IMR-90 (cell line): ENCODE results near the gene PCED1A. TPM values are rescaled to one million over a fixed set of nuclear protein-coding genes. Genes with fewer than 3 reads are reported as not detected.

Source experiments
- ATAC-seq: fragments of 200-7000 bp; cut with Tn5 transposase; 2 replicates; pipeline ENCODE4 v1.9.1; 2020; ENCODE audit warnings: low read depth, mild to moderate bottlenecking, moderate library complexity
- BruUV-seq: library from RNA; stranded (reverse); fragments of 400-500 nt; replicated peaks from 2 replicates; lab custom pipeline; 2021; lab: Mats Ljungman, UMichigan
- CTCF ChIA-PET: fragments of 300-600 bp; formaldehyde crosslinking; extraction: SDS; loops from one replicate; lab custom pipeline; 2021; ENCODE audit warnings: antibody characterized with exemption; lab: Yijun Ruan, JAX
- POLR2A ChIA-PET: fragments of 300-600 bp; sonication (Branson Sonifier 250); formaldehyde crosslinking; loops from one replicate; lab custom pipeline; 2022; ENCODE audit warnings: antibody characterized with exemption; ENCODE audit not compliant: unreplicated experiment; lab: Charles Lee
- DNase-seq: peaks from one replicate; pipeline ENCODE4 v3.0.0; 2013
- H2AFZ ChIP-seq: replicated peaks from 2 replicates; pipeline ENCODE3; 2013; ENCODE audit warnings: low read length, mild to moderate bottlenecking; ENCODE audit not compliant: poor library complexity
- H2AK5ac ChIP-seq: 2 replicates; pipeline ENCODE4 v1.6.1; 2013; ENCODE audit warnings: low read depth, low read length, inconsistent platforms
- H2AK9ac ChIP-seq: replicated peaks from 2 replicates; pipeline ENCODE3; 2013; ENCODE audit warnings: mild to moderate bottlenecking, low read depth, low read length, moderate library complexity; ENCODE audit not compliant: poor library complexity
- H2BK120ac ChIP-seq: 2 replicates; pipeline ENCODE4 v1.6.1; 2013; ENCODE audit warnings: low read depth, low read length, inconsistent platforms
- H2BK15ac ChIP-seq: 3 replicates; pipeline ENCODE4 v1.6.1; 2013; ENCODE audit warnings: low read depth, low read length, inconsistent platforms
- H2BK20ac ChIP-seq: 2 replicates; pipeline ENCODE4 v1.6.1; 2013; ENCODE audit warnings: low read depth, mild to moderate bottlenecking, inconsistent platforms, low read length, moderate library complexity
- H2BK5ac ChIP-seq: 2 replicates; pipeline ENCODE4 v1.6.1; 2013; ENCODE audit warnings: mild to moderate bottlenecking, low read depth, low read length, inconsistent platforms; ENCODE audit not compliant: poor library complexity, severe bottlenecking
- H3K14ac ChIP-seq: replicated peaks from 2 replicates; pipeline ENCODE4 v1.6.1; 2013; ENCODE audit warnings: low read depth, low read length, inconsistent platforms
- H3K18ac ChIP-seq: 2 replicates; pipeline ENCODE4 v1.6.1; 2013; ENCODE audit warnings: low read depth, low read length, control low read depth
- H3K23ac ChIP-seq: 2 replicates; pipeline ENCODE4 v1.6.1; 2013; ENCODE audit warnings: low read depth, low read length, inconsistent platforms
- H3K27ac ChIP-seq: 2 replicates; pipeline ENCODE4 v1.5.1; 2013; ENCODE audit warnings: mild to moderate bottlenecking, control low read depth, low read length; ENCODE audit not compliant: insufficient read depth
- H3K27me3 ChIP-seq: 2 replicates; pipeline ENCODE4 v1.6.1; 2013; ENCODE audit warnings: low read length; ENCODE audit not compliant: control insufficient read depth, insufficient read depth
- H3K36me3 ChIP-seq: 2 replicates; pipeline ENCODE4 v1.6.1; 2013; ENCODE audit warnings: low read length, mixed read lengths; ENCODE audit not compliant: control insufficient read depth, insufficient read depth
- H3K4ac ChIP-seq: 2 replicates; pipeline ENCODE4 v1.6.1; 2013; ENCODE audit warnings: low read depth, low read length, inconsistent platforms
- H3K4me1 ChIP-seq: 2 replicates; pipeline ENCODE4 v1.6.1; 2013; ENCODE audit warnings: low read length, mixed read lengths; ENCODE audit not compliant: control insufficient read depth, insufficient read depth
- H3K4me2 ChIP-seq: 2 replicates; pipeline ENCODE4 v1.6.1; 2013; ENCODE audit warnings: low read depth, mild to moderate bottlenecking, control low read depth, low read length, moderate library complexity
- H3K4me3 ChIP-seq: 2 replicates; pipeline ENCODE4 v1.5.1; 2013; ENCODE audit warnings: low read depth, mild to moderate bottlenecking, control low read depth, low read length, moderate library complexity; ENCODE audit not compliant: insufficient read depth
- H3K56ac ChIP-seq: 2 replicates; pipeline ENCODE4 v1.6.1; 2013; ENCODE audit warnings: low read length, inconsistent platforms; ENCODE audit not compliant: insufficient read depth; ENCODE audit errors: extremely low read depth
- H3K79me1 ChIP-seq, 2 experiments: 2 replicates each; pipeline ENCODE4 v1.6.1; 2013; ENCODE audit warnings: low read length in 2 of 2, inconsistent platforms in 1 of 2, low read depth in 1 of 2
- H3K9ac ChIP-seq: 2 replicates; pipeline ENCODE4 v1.6.1; 2013; ENCODE audit warnings: low read depth, low read length, control low read depth
- H3K9me1 ChIP-seq: 2 replicates; pipeline ENCODE4 v1.6.1; 2013; ENCODE audit warnings: low read length, inconsistent platforms; ENCODE audit not compliant: insufficient read depth
- H3K9me3 ChIP-seq: 2 replicates; pipeline ENCODE4 v1.6.1; 2013; ENCODE audit warnings: low read length; ENCODE audit not compliant: control insufficient read depth, insufficient read depth
- H4K20me1 ChIP-seq: 2 replicates; pipeline ENCODE4 v1.6.1; 2013; ENCODE audit warnings: low read length, inconsistent platforms; ENCODE audit not compliant: insufficient read depth
- H4K5ac ChIP-seq: 2 replicates; pipeline ENCODE4 v1.6.1; 2013; ENCODE audit warnings: mild to moderate bottlenecking, low read depth, low read length, control low read depth
- H4K8ac ChIP-seq, 2 experiments: 2 replicates each; pipeline ENCODE4 v1.6.1; 2013; ENCODE audit warnings: low read depth in 2 of 2, low read length in 2 of 2, control low read depth in 1 of 2, inconsistent platforms in 1 of 2
- H4K91ac ChIP-seq: 2 replicates; pipeline ENCODE4 v1.6.1; 2013; ENCODE audit warnings: low read depth, low read length, inconsistent platforms; ENCODE audit not compliant: insufficient read depth
- CTCF ChIP-seq: conservative IDR thresholded peaks from 2 replicates; pipeline ENCODE4 v1.5.1; 2012; ENCODE audit warnings: mild to moderate bottlenecking, low read depth, low read length, improper control_type of control experiment
- MAFK ChIP-seq: IDR thresholded peaks from 2 replicates; pipeline ENCODE4 v1.6.1; 2012; ENCODE audit warnings: low read depth, low read length, improper control_type of control experiment
- NFE2L2 ChIP-seq: fragments of 150-350 bp; IDR thresholded peaks from 2 replicates; pipeline ENCODE4 v1.6.1; 2016; ENCODE audit warnings: low read depth, mild to moderate bottlenecking, low read length
- RCOR1 ChIP-seq: IDR thresholded peaks from 2 replicates; pipeline ENCODE4 v1.6.1; 2012; ENCODE audit warnings: mild to moderate bottlenecking, low read length, improper control_type of control experiment; ENCODE audit not compliant: insufficient replicate concordance
- SMC3 ChIP-seq: fragments of 150-350 bp; IDR thresholded peaks from 2 replicates; pipeline ENCODE4 v1.6.1; 2016; ENCODE audit warnings: low read depth, mild to moderate bottlenecking, antibody characterized with exemption, low read length, moderate library complexity
- WGBS, 2 experiments: methylation state at CpG; one replicate each; pipeline versions ENCODE4 v1.1.5 to v1.1.7; 2013; ENCODE audit warnings: missing lambda C conversion rate in 2 of 2; ENCODE audit not compliant: insufficient read length in 1 of 2; ENCODE audit errors: extremely low coverage in 2 of 2; 5-methylcytosine and 5-hydroxymethylcytosine counted together
- dilution Hi-C: fragments of 300-500 bp; cut with HindIII; formaldehyde crosslinking; loops from one replicate; pipeline ENCODE4 v1.14.3; 2018; ENCODE audit warnings: low sequenced_read_pairs; ENCODE audit not compliant: unreplicated experiment
- in situ Hi-C: fragments of 300-500 bp; cut with MboI; formaldehyde crosslinking; loops from 3 replicates; pipeline ENCODE4 v1.14.3; 2019; ENCODE audit warnings: low sequenced_read_pairs, inconsistent platforms, mixed read lengths
- intact Hi-C: fragments of 100-400 bp; cut with micrococcal nuclease; formaldehyde crosslinking; loops from 2 replicates; pipeline ENCODE4 v1.10.0; 2022
- polyA plus RNA-seq, 3 experiments: library from polyadenylated mRNA; depleted of rRNA; stranded (reverse); fragments of >200 nt; gene quantifications; 2 replicates each; pipeline ENCODE4 v1.2.3, GENCODE V29; 2012; ENCODE audit warnings: low replicate concordance in 1 of 3
- total RNA-seq: library from RNA; depleted of rRNA; stranded (reverse); fragments of >200 nt; gene quantifications from 2 replicates; pipeline ENCODE4 v1.2.3, GENCODE V29; 2012

The PCED1A gene
- total and polyA plus RNA-seq, 2 of the 4 experiments (the other 2 are of a cell fraction), result 9.7 to 33.4 TPM

GRCh38 chr20:2836035-2836434 is 4.4 kb downstream of the PCED1A start:
- Histone ChIP-seq H3K9me3 (no peaks in the 10 kb centered on the region), H3K18ac (no peak overlapping the region), H3K4me1 (peaks cover 12% of the 10 kb centered on the region), H4K91ac (no peak overlapping the region), H2BK120ac (no peak overlapping the region), H3K14ac (no peak overlapping the region), H2BK5ac (no peak overlapping the region), H3K27me3 (no peaks in the 10 kb centered on the region), H3K4me3 (no peak overlapping the region), H2AK5ac (no peak overlapping the region; the same call in 1 of the 2 replicates), H3K4me2 (no peak overlapping the region), H2AFZ (no peak overlapping the region), H3K9ac (no peak overlapping the region), H4K5ac (no peak overlapping the region), H3K79me1 (peaks cover 7 to 28% of the 10 kb centered on the region in 2 experiments; a peak in 3 of 4 replicates), H2BK15ac (no peak overlapping the region), H2AK9ac (no peak overlapping the region), H4K8ac (no peak overlapping the region), H3K4ac (no peak overlapping the region), H2BK20ac (no peak overlapping the region), H3K36me3 (peaks cover 26% of the 10 kb centered on the region), H4K20me1 (peaks cover 3% of the 10 kb centered on the region; the same call in 1 of the 2 replicates), H3K9me1 (peaks cover 30% of the 10 kb centered on the region), H3K23ac (no peak overlapping the region), H3K27ac (no peak overlapping the region), H3K56ac (no peak overlapping the region)
- in situ Hi-C loops, result loop anchor here (25.0 kb wide), 1 partner anchor 324 kb away; the partner anchor contains the start of gene ZNF343
- WGBS, 2 experiments, result 100% methylated on average over 1 of the region's 5 CpGs; no CpG with 5 or more reads in 1 of the 2 experiments
- intact Hi-C loops, result no loop called here
- ATAC-seq (no peak), DNase-seq (no peak)
- BruUV-seq, result no TSS peak
- CTCF ChIA-PET, result no interaction called here
- TF ChIP-seq MAFK, result no peak
- TF ChIP-seq NFE2L2, result no peak
- no peak for TF ChIP-seq SMC3
- TF ChIP-seq CTCF, result no peak
- no peak for TF ChIP-seq RCOR1
- POLR2A ChIA-PET, result no interaction called here
- dilution Hi-C loops, result no loop called here
